HUES6 (cell line): ENCODE results near the gene CHRM3.

ENCODE experiments used
- H3K27ac ChIP-seq: 2 replicates; pipeline ENCODE4 v1.7.0; 2013; ENCODE audit warnings: low read depth, mild to moderate bottlenecking, low read length, inconsistent platforms
- H3K27me3 ChIP-seq: 2 replicates; pipeline ENCODE4 v1.6.1; 2013; ENCODE audit warnings: low read length; ENCODE audit not compliant: control insufficient read depth, insufficient read depth
- H3K36me3 ChIP-seq: 2 replicates; pipeline ENCODE4 v1.6.1; 2013; ENCODE audit warnings: low read length; ENCODE audit not compliant: control insufficient read depth, insufficient read depth
- H3K4me1 ChIP-seq: 2 replicates; pipeline ENCODE4 v1.6.1; 2013; ENCODE audit warnings: low read length; ENCODE audit not compliant: control insufficient read depth, insufficient read depth
- H3K4me3 ChIP-seq: 2 replicates; pipeline ENCODE4 v1.5.1; 2013; ENCODE audit warnings: low read depth, low read length
- H3K9ac ChIP-seq: one replicate; pipeline ENCODE4 v1.6.1; 2013; ENCODE audit warnings: mild to moderate bottlenecking, low read length
- H3K9me3 ChIP-seq: 2 replicates; pipeline ENCODE4 v1.6.1; 2013; ENCODE audit warnings: low read depth, low read length; ENCODE audit not compliant: control insufficient read depth, insufficient read depth

CHRM3 gene

DNA sequence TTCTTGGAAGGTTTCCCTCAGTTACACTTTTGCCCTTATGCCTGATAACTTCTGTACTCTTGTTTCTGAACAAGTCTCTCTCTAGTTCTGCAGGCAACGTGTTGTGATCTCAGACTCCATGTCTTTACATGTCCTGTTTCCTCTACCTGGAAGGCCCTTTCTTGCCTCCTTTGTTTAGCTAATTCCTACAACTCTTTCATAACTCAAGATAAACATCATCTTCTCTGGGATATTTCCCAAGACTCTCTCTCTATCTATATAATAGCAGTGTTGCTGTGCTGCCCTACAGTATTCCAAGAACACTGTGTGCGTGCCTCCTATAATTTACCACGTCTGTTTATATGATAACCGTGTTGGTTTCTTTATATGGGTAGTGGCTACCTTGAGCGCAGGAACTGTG lies 47.8 kb downstream of the CHRM3 start:
- no peaks in the 10 kb centered on the region for H3K4me1 ChIP-seq
- no peaks in the 10 kb centered on the region for H3K9me3 ChIP-seq
- H3K27ac ChIP-seq: no peak overlapping the region
- H3K36me3 ChIP-seq: no peaks in the 10 kb centered on the region
- H3K9ac ChIP-seq: no peak overlapping the region
- no peak overlapping the region for H3K4me3 ChIP-seq
- H3K27me3 ChIP-seq: no peaks in the 10 kb centered on the region
